K562 (cell line): ENCODE results near the gene TFCP2L1.

Experiments
- ARHGAP35 ChIP-seq: fragments of 450-650 bp; IDR thresholded peaks from 2 replicates; pipeline ENCODE4 v1.6.1; 2018; ENCODE audit not compliant: partially characterized antibody
- BRF2 ChIP-seq: IDR thresholded peaks from 3 replicates; pipeline ENCODE4 v1.6.1; 2011; ENCODE audit warnings: borderline replicate concordance, mild to moderate bottlenecking; ENCODE audit not compliant: insufficient read length, insufficient read depth
- CAMTA2 ChIP-seq: fragments of 250-450 bp; sonication (Bioruptor Pico); conservative IDR thresholded peaks from 2 replicates; pipeline ENCODE4 v1.5.1; 2022
- CHD2 ChIP-seq: IDR thresholded peaks from 2 replicates; pipeline ENCODE4 v1.6.1; 2011; ENCODE audit warnings: low read depth, low read length
- CTCF ChIP-seq, 3 experiments: IDR thresholded peaks in 2 of 3; conservative IDR thresholded peaks in 1 of 3; 2 replicates each; pipeline ENCODE4 v1.5.1; 2011 to 2012; ENCODE audit warnings: low read length in 3 of 3, mild to moderate bottlenecking in 3 of 3, control low read depth in 2 of 3, improper control_type of control experiment in 1 of 3, inconsistent platforms in 1 of 3, low read depth in 1 of 3, mixed read lengths in 1 of 3, moderate library complexity in 1 of 3; ENCODE audit not compliant: insufficient read depth in 2 of 3
- DIDO1 ChIP-seq: fragments of 450-650 bp; IDR thresholded peaks from 2 replicates; pipeline ENCODE4 v1.6.1; 2016; ENCODE audit warnings: low read depth, missing biosample characterization, missing genetic modification characterization
- EZH2 ChIP-seq: IDR thresholded peaks from 2 replicates; pipeline ENCODE4 v1.6.1; 2012; ENCODE audit warnings: low read depth, mild to moderate bottlenecking, inconsistent platforms, low read length, borderline replicate concordance
- HDAC2 ChIP-seq: fragments of 450-650 bp; IDR thresholded peaks from 2 replicates; pipeline ENCODE4 v1.6.1; 2016; ENCODE audit warnings: mild to moderate bottlenecking
- RBM22 ChIP-seq: fragments of 200-400 bp; formaldehyde crosslinking; IDR thresholded peaks from 2 replicates; pipeline ENCODE4 v1.6.1; 2018; ENCODE audit warnings: low read length, low read depth; ENCODE audit not compliant: poor library complexity, severe bottlenecking
- ZBTB2 ChIP-seq: fragments of 450-650 bp; IDR thresholded peaks from 2 replicates; pipeline ENCODE4 v1.6.1; 2016; ENCODE audit warnings: antibody characterized with exemption
- ZNF444 ChIP-seq: fragments of 250-450 bp; sonication (Bioruptor Pico); IDR thresholded peaks from 2 replicates; pipeline ENCODE4 v1.4.0; 2020; ENCODE audit warnings: mild to moderate bottlenecking, moderate library complexity

GRCh38 chr2:121293450-121294325 lies 8.7 kb upstream of the TFCP2L1 start:
- TF ChIP-seq CAMTA2 (CRISPR knock-in tag) (no peak), ZBTB2 (no peak), ARHGAP35 (no peak), DIDO1 (tag) (no peak), CTCF (IDR thresholded peaks at IDR 0.05 in 2 of 3, conservative IDR thresholded peaks at IDR 0.05 in 1 of 3; ENCODE audit: insufficient read depth in 2 of 3, low read depth in 1 of 3, low read length in 3 of 3) (no peak), CHD2 (no peak), BRF2 (no peak), RBM22 (no peak), EZH2 (no peak), HDAC2 (no peak), ZNF444 (no peak)
